Fibroblast of villous mesenchyme (primary cell): ENCODE results near the gene EBP. TPM values are rescaled to one million over a fixed set of nuclear protein-coding genes. Genes with fewer than 3 reads are reported as not detected.
"Not testable (repeated sequence)": the region's sequence is repeated elsewhere in the genome, so short reads cannot be mapped to it uniquely, and the experiment has no call there.

ENCODE experiments used
- DNase-seq: peaks from one replicate; pipeline ENCODE4 v3.0.0-alpha.2; 2010; ENCODE audit warnings: low read depth
- H3K4me3 ChIP-seq: 2 replicates; pipeline ENCODE4 v1.5.1; 2011; ENCODE audit warnings: low read depth, mild to moderate bottlenecking, low read length
- CTCF ChIP-seq: IDR thresholded peaks from 2 replicates; pipeline ENCODE4 v1.5.1; 2012; ENCODE audit warnings: low read depth, mild to moderate bottlenecking, low read length; ENCODE audit not compliant: insufficient read depth
- total RNA-seq: library from RNA; depleted of rRNA; stranded (reverse); fragments of >200 nt; gene quantifications from 2 replicates; pipeline ENCODE4 v1.2.3, GENCODE V29; 2012

Gene EBP
- total RNA-seq, 1 donor: 126 TPM

GRCh38 chrX:48541140-48541814 is 19.7 kb downstream of the EBP start:
- TF ChIP-seq CTCF: no peak
- no peak for DNase-seq
- H3K4me3 ChIP-seq: no peak overlapping the region

- TF ChIP-seq CTCF: no peak
- no peak for DNase-seq
- no peak overlapping the region for H3K4me3 ChIP-seq
Measured at GRCh38 chrX:48548871-48549270, 27.3 kb downstream of the EBP start.

- H3K4me3 ChIP-seq, DNase-seq: not testable (repeated sequence)
Measured at GRCh38 chrX:48555731-48556325, 34.2 kb downstream of the EBP start.

GRCh38 chrX:48558271-48558670 is 36.7 kb downstream of the EBP start:
- peak; percentile 42 for DNase-seq
- no peak overlapping the region for H3K4me3 ChIP-seq
- TF ChIP-seq CTCF: no peak

GRCh38 chrX:48559636-48560035 is 38.0 kb downstream of the EBP start:
- no peak overlapping the region for H3K4me3 ChIP-seq
- DNase-seq: no peak
- no peak for TF ChIP-seq CTCF

GRCh38 chrX:48560056-48560455 is 38.4 kb downstream of the EBP start:
- DNase-seq: no peak
- H3K4me3 ChIP-seq: no peak overlapping the region
- no peak for TF ChIP-seq CTCF

- no peak overlapping the region for H3K4me3 ChIP-seq
- TF ChIP-seq CTCF: no peak
- no peak for DNase-seq
Measured at GRCh38 chrX:48560681-48561080, 39.1 kb downstream of the EBP start.
